Measurements from ENCODE around the gene FGD3. TPM values are rescaled to one million over a fixed set of nuclear protein-coding genes. Genes with fewer than 3 reads are reported as not detected.

Gene FGD3
- polyA plus RNA-seq, 1 donor (not counting 4 experiments of a cell fraction or from before 2014, with no cell fraction given), result 0.21 TPM

- Histone ChIP-seq H2AFZ (ENCODE audit: control insufficient read depth, low read length) (no peak overlapping the region), H3K27ac (ENCODE audit: control insufficient read depth, insufficient read depth, low read length) (no peak overlapping the region), H3K36me3 (ENCODE audit: control insufficient read depth in 2 of 2, extremely low read depth in 1 of 2, insufficient read depth in 2 of 2, low read length in 2 of 2) (no peaks in the 10 kb centered on the region), H4K20me1 (ENCODE audit: control insufficient read depth, extremely low read depth, insufficient read depth, low read length) (no peaks in the 10 kb centered on the region), H3K9me3 (ENCODE audit: control insufficient read depth, low read depth, low read length) (no peaks in the 10 kb centered on the region), H3K4me3 (ENCODE audit: control insufficient read depth in 2 of 3, extremely low read depth in 1 of 3, insufficient read depth in 2 of 3, low read depth in 1 of 3, low read length in 3 of 3) (no peak overlapping the region), H3K9me1 (ENCODE audit: control insufficient read depth, extremely low read depth, insufficient read depth, low read length) (no peaks in the 10 kb centered on the region), H3K27me3 (ENCODE audit: control insufficient read depth, extremely low read depth, insufficient read depth, low read length) (no peaks in the 10 kb centered on the region), H3K4me2 (ENCODE audit: control insufficient read depth, extremely low read depth, insufficient read depth, low read depth, low read length) (no peak overlapping the region), H3K9ac (ENCODE audit: control insufficient read depth, extremely low read depth, insufficient read depth, low read length) (no peak overlapping the region), H3K4me1 (ENCODE audit: control insufficient read depth, extremely low read depth, insufficient read depth, low read length) (no peaks in the 10 kb centered on the region), H3K79me2 (ENCODE audit: control insufficient read depth, insufficient read depth, low read length) (no peaks in the 10 kb centered on the region)
- FAIRE-seq, result no peak
- dilution Hi-C loops (cut with MboI; ENCODE audit: extremely low pct_ligation_motif_present, low sequenced_read_pairs), result no loop called here
- DNase-seq (ENCODE audit: low read depth, low spot score), result no peak
- TF ChIP-seq CTCF (optimal IDR thresholded peaks at IDR 0.05 in 1 of 3, IDR thresholded peaks at IDR 0.05 in 1 of 3, conservative IDR thresholded peaks at IDR 0.05 in 1 of 3; ENCODE audit: extremely low read depth in 1 of 3, insufficient read depth in 2 of 3, low read length in 3 of 3) (no peak), EZH2 (IDR thresholded peaks at IDR 0.05; ENCODE audit: low read length) (no peak)
Measured at GRCh38 chr9:93039976-93040375, 92.7 kb downstream of the FGD3 start.

GRCh38 chr9:93040409-93040808 is 93.1 kb downstream of the FGD3 start:
- DNase-seq (ENCODE audit: low read depth, low spot score) (no peak), FAIRE-seq (no peak)
- H3K79me2 ChIP-seq (ENCODE audit: control insufficient read depth, insufficient read depth, low read length), result no peaks in the 10 kb centered on the region
- no peaks in the 10 kb centered on the region for H4K20me1 ChIP-seq (ENCODE audit: control insufficient read depth, extremely low read depth, insufficient read depth, low read length)
- no peaks in the 10 kb centered on the region for H3K27me3 ChIP-seq (ENCODE audit: control insufficient read depth, extremely low read depth, insufficient read depth, low read length)
- H3K4me3 ChIP-seq (ENCODE audit: control insufficient read depth in 2 of 3, extremely low read depth in 1 of 3, insufficient read depth in 2 of 3, low read depth in 1 of 3, low read length in 3 of 3), result no peak overlapping the region
- H3K9ac ChIP-seq (ENCODE audit: control insufficient read depth, extremely low read depth, insufficient read depth, low read length), result no peak overlapping the region
- no peaks in the 10 kb centered on the region for H3K4me1 ChIP-seq (ENCODE audit: control insufficient read depth, extremely low read depth, insufficient read depth, low read length)
- dilution Hi-C loops (cut with MboI; ENCODE audit: extremely low pct_ligation_motif_present, low sequenced_read_pairs), result no loop called here
- no peak overlapping the region for H2AFZ ChIP-seq (ENCODE audit: control insufficient read depth, low read length)
- no peaks in the 10 kb centered on the region for H3K9me1 ChIP-seq (ENCODE audit: control insufficient read depth, extremely low read depth, insufficient read depth, low read length)
- no peak overlapping the region for H3K4me2 ChIP-seq (ENCODE audit: control insufficient read depth, extremely low read depth, insufficient read depth, low read depth, low read length)
- no peak overlapping the region for H3K27ac ChIP-seq (ENCODE audit: control insufficient read depth, insufficient read depth, low read length)
- TF ChIP-seq EZH2 (IDR thresholded peaks at IDR 0.05; ENCODE audit: low read length), result no peak
- TF ChIP-seq CTCF (optimal IDR thresholded peaks at IDR 0.05 in 1 of 3, IDR thresholded peaks at IDR 0.05 in 1 of 3, conservative IDR thresholded peaks at IDR 0.05 in 1 of 3; ENCODE audit: extremely low read depth in 1 of 3, insufficient read depth in 2 of 3, low read length in 3 of 3), result no peak
- no peaks in the 10 kb centered on the region for H3K9me3 ChIP-seq (ENCODE audit: control insufficient read depth, low read depth, low read length)
- no peaks in the 10 kb centered on the region for H3K36me3 ChIP-seq (ENCODE audit: control insufficient read depth in 2 of 2, extremely low read depth in 1 of 2, insufficient read depth in 2 of 2, low read length in 2 of 2)

Data from keratinocyte (primary cell).